ENCODE data around the gene NUDT8.
A peak's percentile ranks its signal among the peaks of the same experiment; 100 is the strongest.

NUDT8 gene

GRCh38 chr11:67646535-67647336 is 17.0 kb upstream of the NUDT8 start:
- H3K27ac ChIP-seq: no peak overlapping the region

GRCh38 chr11:67645521-67646461 is 16.1 kb upstream of the NUDT8 start:
- Histone ChIP-seq H3K9ac (peak overlapping the region in 1 of 11 experiments; percentile 20; a peak in 2 of 22 replicates), H3K36me3 (no peaks in the 10 kb centered on the region), H4K20me1 (peaks cover 0 to 31% (median 3%) of the 10 kb centered on the region in 11 experiments; a peak in 5 of 22 replicates), H3K27me3 (peaks cover 0 to 35% (median 0%) of the 10 kb centered on the region in 11 experiments; a peak in 7 of 22 replicates), H3K4me1 (peaks cover 38 to 66% (median 61%) of the 10 kb centered on the region in 10 experiments), H3K9me3 (replicated peaks in 1 of 11) (peaks cover 6 to 14% (median 10%) of the 10 kb centered on the region in 11 experiments; a peak in 17 of 22 replicates), H3K4me2 (peak overlapping the region in 9 of 11 experiments; percentile 81 to 97 (median 93); a peak in 17 of 22 replicates), H3K27ac (no peak overlapping the region), H3K4me3 (no peak overlapping the region)
- TF ChIP-seq Cebpa-rat (IDR thresholded peaks at IDR 0.05): no peak

More at GRCh38 chr11:67646535-67647336, 17.0 kb upstream of the NUDT8 start:
- H3K36me3 ChIP-seq: no peaks in the 10 kb centered on the region
- no peak for TF ChIP-seq Cebpa-rat (IDR thresholded peaks at IDR 0.05)
- H3K4me3 ChIP-seq: peak overlapping the region in 2 of 10 experiments; percentile 16 to 34; a peak in 1 of 20 replicates
- H4K20me1 ChIP-seq: peaks cover 0 to 31% (median 3%) of the 10 kb centered on the region in 11 experiments; a peak in 5 of 22 replicates
- H3K9me3 ChIP-seq (replicated peaks in 1 of 11): peaks cover 6 to 14% (median 10%) of the 10 kb centered on the region in 11 experiments; a peak in 17 of 22 replicates
- peaks cover 38 to 75% (median 70%) of the 10 kb centered on the region in 10 experiments for H3K4me1 ChIP-seq
- peak overlapping the region; percentile 66 to 97 (median 88) for H3K4me2 ChIP-seq
- H3K9ac ChIP-seq: peak overlapping the region in 2 of 11 experiments; percentile 20 to 24; a peak in 2 of 22 replicates
- H3K27me3 ChIP-seq: peaks cover 0 to 35% (median 0%) of the 10 kb centered on the region in 11 experiments; a peak in 7 of 22 replicates

- H3K9ac ChIP-seq: no peak overlapping the region
Observed at GRCh38 chr11:67644472-67645418, 15.0 kb upstream of the NUDT8 start.

GRCh38 chr11:67644042-67644441 is 14.3 kb upstream of the NUDT8 start:
- Histone ChIP-seq H3K4me3 (no peak overlapping the region), H3K4me1 (peaks cover 25 to 50% (median 45%) of the 10 kb centered on the region in 10 experiments), H3K4me2 (no peak overlapping the region; a peak in 1 of 22 replicates), H3K9ac (no peak overlapping the region), H3K27ac (no peak overlapping the region), H3K36me3 (no peaks in the 10 kb centered on the region), H4K20me1 (peaks cover 0 to 30% (median 3%) of the 10 kb centered on the region in 11 experiments; a peak in 5 of 22 replicates), H3K27me3 (peaks cover 0 to 33% (median 0%) of the 10 kb centered on the region in 11 experiments; a peak in 7 of 22 replicates), H3K9me3 (replicated peaks in 1 of 11) (peaks cover 6 to 14% (median 10%) of the 10 kb centered on the region in 11 experiments; a peak in 17 of 22 replicates)
- peak in 2 of 11 experiments; percentile 29 to 35; a peak in 1 of 22 replicates for TF ChIP-seq Cebpa-rat (IDR thresholded peaks at IDR 0.05)

More at GRCh38 chr11:67644472-67645418, 15.0 kb upstream of the NUDT8 start:
- no peak for TF ChIP-seq Cebpa-rat (IDR thresholded peaks at IDR 0.05)
- no peaks in the 10 kb centered on the region for H3K36me3 ChIP-seq
- H3K9me3 ChIP-seq (replicated peaks in 1 of 11): peaks cover 6 to 14% (median 10%) of the 10 kb centered on the region in 11 experiments; a peak in 17 of 22 replicates
- peaks cover 0 to 31% (median 3%) of the 10 kb centered on the region in 11 experiments; a peak in 5 of 22 replicates for H4K20me1 ChIP-seq
- no peak overlapping the region for H3K4me3 ChIP-seq
- peaks cover 32 to 57% (median 52%) of the 10 kb centered on the region in 10 experiments for H3K4me1 ChIP-seq
- no peak overlapping the region for H3K27ac ChIP-seq
- H3K4me2 ChIP-seq: peak overlapping the region in 8 of 11 experiments; percentile 81 to 97 (median 90); a peak in 13 of 22 replicates
- H3K27me3 ChIP-seq: peaks cover 0 to 35% (median 0%) of the 10 kb centered on the region in 11 experiments; a peak in 7 of 22 replicates

GRCh38 chr11:67642173-67643120 is 12.7 kb upstream of the NUDT8 start:
- peaks cover 6 to 14% (median 10%) of the 10 kb centered on the region in 11 experiments; a peak in 17 of 22 replicates for H3K9me3 ChIP-seq (replicated peaks in 1 of 11)
- no peaks in the 10 kb centered on the region for H3K36me3 ChIP-seq
- no peak overlapping the region for H3K27ac ChIP-seq
- no peak for TF ChIP-seq Cebpa-rat (IDR thresholded peaks at IDR 0.05)
- peaks cover 9 to 34% (median 29%) of the 10 kb centered on the region in 10 experiments for H3K4me1 ChIP-seq
- no peak overlapping the region for H3K4me2 ChIP-seq
- H3K9ac ChIP-seq: no peak overlapping the region
- H3K27me3 ChIP-seq: peaks cover 0 to 17% (median 0%) of the 10 kb centered on the region in 11 experiments; a peak in 7 of 22 replicates
- peaks cover 0 to 14% (median 0%) of the 10 kb centered on the region in 11 experiments; a peak in 4 of 22 replicates for H4K20me1 ChIP-seq
- H3K4me3 ChIP-seq: no peak overlapping the region

GRCh38 chr11:67641338-67642172 is 11.8 kb upstream of the NUDT8 start:
- Histone ChIP-seq H3K27me3 (peaks cover 0 to 8% (median 0%) of the 10 kb centered on the region in 11 experiments; a peak in 2 of 22 replicates), H3K27ac (no peak overlapping the region), H3K4me1 (peaks cover under 1 to 25% (median 20%) of the 10 kb centered on the region in 10 experiments; a peak in 18 of 20 replicates), H3K9me3 (replicated peaks in 1 of 11) (peaks cover 6 to 14% (median 10%) of the 10 kb centered on the region in 11 experiments; a peak in 17 of 22 replicates), H3K9ac (no peak overlapping the region), H4K20me1 (peaks cover 0 to 7% (median 0%) of the 10 kb centered on the region in 11 experiments; a peak in 1 of 22 replicates), H3K4me2 (no peak overlapping the region), H3K36me3 (no peaks in the 10 kb centered on the region), H3K4me3 (no peak overlapping the region)
- TF ChIP-seq Cebpa-rat (IDR thresholded peaks at IDR 0.05): no peak
